Caco-2 (cell line): ENCODE results near the gene HES4. TPM values are rescaled to one million over a fixed set of nuclear protein-coding genes. Genes with fewer than 3 reads are reported as not detected.
"Not testable (repeated sequence)": the region's sequence is repeated elsewhere in the genome, so short reads cannot be mapped to it uniquely, and the experiment has no call there.

ENCODE experiments used
- BruUV-seq: library from RNA; stranded (reverse); fragments of 400-500 nt; replicated peaks from 2 replicates; lab custom pipeline; 2021; lab: Mats Ljungman, UMichigan
- CTCF ChIA-PET: fragments of 300-600 bp; sonication (Branson Sonifier 250); formaldehyde crosslinking; loops from one replicate; lab custom pipeline; 2022; ENCODE audit warnings: antibody characterized with exemption; lab: Charles Lee
- POLR2A ChIA-PET: fragments of 300-600 bp; sonication (Branson Sonifier 250); formaldehyde crosslinking; loops from one replicate; lab custom pipeline; 2022; ENCODE audit warnings: antibody characterized with exemption; lab: Charles Lee
- DNase-seq, 2 experiments: peaks; one replicate each; pipeline versions ENCODE4 v3.0.0 to v3.0.0-alpha.2; 2020 to 2022
- H3K27me3 ChIP-seq: replicated peaks from 2 replicates; pipeline ENCODE4 v1.6.0; 2011; ENCODE audit warnings: low read length; ENCODE audit not compliant: control insufficient read depth, insufficient read depth
- H3K36me3 ChIP-seq: 2 replicates; pipeline ENCODE4 v1.5.1; 2011; ENCODE audit warnings: low read length; ENCODE audit not compliant: control insufficient read depth, insufficient read depth
- H3K4me1 ChIP-seq: fragments of 250-450 bp; sonication (Bioruptor Pico); 2 replicates; pipeline ENCODE4 v1.5.1; 2020; ENCODE audit warnings: mild to moderate bottlenecking
- H3K4me3 ChIP-seq: 2 replicates; pipeline ENCODE4 v1.5.1; 2011; ENCODE audit warnings: low read depth, mild to moderate bottlenecking, control low read depth, low read length
- H3K9me3 ChIP-seq: fragments of 250-450 bp; sonication (Bioruptor Pico); 2 replicates; pipeline ENCODE4 v1.5.1; 2020; ENCODE audit warnings: mild to moderate bottlenecking, moderate library complexity
- H3K27ac Mint-ChIP-seq: one replicate; pipeline ENCODE4 v1.8.0; 2022; ENCODE audit warnings: mixed read lengths; ENCODE audit not compliant: unreplicated experiment
- H3K27me3 Mint-ChIP-seq: one replicate; pipeline ENCODE4 v1.8.0; 2022; ENCODE audit warnings: mixed read lengths; ENCODE audit not compliant: insufficient read depth, unreplicated experiment
- H3K36me3 Mint-ChIP-seq: one replicate; pipeline ENCODE4 v1.8.0; 2022; ENCODE audit warnings: mild to moderate bottlenecking, mixed read lengths; ENCODE audit not compliant: insufficient read depth, unreplicated experiment
- H3K4me1 Mint-ChIP-seq: one replicate; pipeline ENCODE4 v1.8.0; 2022; ENCODE audit warnings: low read depth, mixed read lengths; ENCODE audit not compliant: unreplicated experiment
- H3K4me3 Mint-ChIP-seq: one replicate; pipeline ENCODE4 v1.8.0; 2022; ENCODE audit warnings: mild to moderate bottlenecking, moderate library complexity, mixed read lengths; ENCODE audit not compliant: unreplicated experiment
- H3K9me3 Mint-ChIP-seq: one replicate; pipeline ENCODE4 v1.8.0; 2022; ENCODE audit warnings: mixed read lengths; ENCODE audit not compliant: unreplicated experiment
- intact Hi-C: fragments of 100-400 bp; cut with micrococcal nuclease; formaldehyde crosslinking; loops from one replicate; pipeline ENCODE4 v1.10.0; 2022; ENCODE audit not compliant: unreplicated experiment
- total RNA-seq: library from RNA; stranded (reverse); gene quantifications from 2 replicates; pipeline ENCODE4 v1.2.3, GENCODE V29; 2022
- TF ChIP-seq, protein P1 (sequence below), 2 experiments: fragments of 200-600 bp in 1 of 2; IDR thresholded peaks; 1 replicate in 1 of 2; 2 replicates in 1 of 2; pipeline versions ENCODE4 v1.5.1 to v1.8.0; 2011 to 2022; ENCODE audit warnings: antibody characterized with exemption in 1 of 2, control low read depth in 1 of 2, inconsistent platforms in 1 of 2, low read depth in 1 of 2, low read length in 1 of 2, mild to moderate bottlenecking in 1 of 2, moderate library complexity in 1 of 2; ENCODE audit not compliant: insufficient read depth in 1 of 2, severe bottlenecking in 1 of 2, unreplicated experiment in 1 of 2

Gene HES4
- total RNA-seq, 1 experiment from 2014 or later = 53.8 TPM

DNA sequence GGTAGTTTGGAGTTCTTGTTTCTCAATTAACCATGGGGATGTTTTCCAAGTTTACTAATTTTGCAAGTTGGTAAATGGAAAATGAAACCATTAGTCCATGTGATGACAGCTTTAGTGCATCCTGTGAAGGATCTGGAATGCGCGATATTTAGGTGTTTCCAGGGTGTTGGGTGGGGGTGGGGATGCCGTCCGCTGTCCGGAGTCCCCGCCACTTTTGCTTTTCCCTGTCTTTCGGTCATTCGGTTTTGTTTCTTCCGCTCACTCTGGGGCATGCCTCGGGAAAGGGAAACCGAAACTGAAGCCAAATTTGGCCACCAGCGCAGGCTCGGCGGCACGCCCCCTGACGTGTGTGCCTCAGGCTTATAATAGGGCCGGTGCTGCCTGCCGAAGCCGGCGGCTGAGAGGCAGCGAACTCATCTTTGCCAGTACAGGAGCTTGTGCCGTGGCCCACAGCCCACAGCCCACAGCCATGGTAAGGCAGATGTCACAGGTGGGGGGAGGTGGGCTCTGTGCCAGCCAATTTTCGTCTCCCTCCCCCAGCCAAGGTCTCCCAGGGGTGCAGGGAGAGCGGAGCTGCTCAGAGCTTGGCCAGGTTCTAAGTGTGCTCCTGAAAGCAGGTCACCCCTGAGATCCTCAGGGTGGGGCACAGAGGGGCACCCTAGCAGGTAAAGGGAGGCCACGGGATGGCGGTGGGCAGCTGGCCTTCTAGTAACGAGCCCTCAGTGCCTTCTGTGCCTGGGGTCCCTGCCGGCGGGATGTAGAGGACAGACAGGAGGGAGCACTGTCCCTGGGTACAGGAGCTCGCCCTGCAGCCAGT lies 13.4 kb upstream of the HES4 start, which contains the start of gene ISG15:
TSS of gene ISG15 (plus strand) at position 393 of the 817 bp plus-strand sequence. CDS start at position 470, 77 bp downstream.
- Histone ChIP-seq H3K36me3 (no peaks in the 10 kb centered on the region), H3K4me3 (peak within 1 kb of the TSS; percentile 66), H3K27me3 (no peaks in the 10 kb centered on the region), H3K9me3 (no peaks in the 10 kb centered on the region), H3K4me1 (no peaks in the 10 kb centered on the region; the same call in 1 of the 2 replicates)
- DNase-seq = peak; percentile 81 to 83
- H3K4me1 Mint-ChIP-seq = no peaks in the 10 kb centered on the region
- BruUV-seq = no TSS peak
- CTCF ChIA-PET = interaction anchor here (0.6 to 1.5 kb wide), 3 partner anchors 12 to 50 kb away, joined by 3 to 9 read pairs (median 5); no protein-coding TSS in a partner anchor
- no peaks in the 10 kb centered on the region for H3K27me3 Mint-ChIP-seq
- POLR2A ChIA-PET = interaction anchor here (0.6 to 1.1 kb wide), 2 partner anchors 16 to 47 kb away, joined by 3 to 5 read pairs; no protein-coding TSS in a partner anchor
- H3K27ac Mint-ChIP-seq = peak within 1 kb of the TSS; percentile 91
- TF ChIP-seq, protein P1, sequence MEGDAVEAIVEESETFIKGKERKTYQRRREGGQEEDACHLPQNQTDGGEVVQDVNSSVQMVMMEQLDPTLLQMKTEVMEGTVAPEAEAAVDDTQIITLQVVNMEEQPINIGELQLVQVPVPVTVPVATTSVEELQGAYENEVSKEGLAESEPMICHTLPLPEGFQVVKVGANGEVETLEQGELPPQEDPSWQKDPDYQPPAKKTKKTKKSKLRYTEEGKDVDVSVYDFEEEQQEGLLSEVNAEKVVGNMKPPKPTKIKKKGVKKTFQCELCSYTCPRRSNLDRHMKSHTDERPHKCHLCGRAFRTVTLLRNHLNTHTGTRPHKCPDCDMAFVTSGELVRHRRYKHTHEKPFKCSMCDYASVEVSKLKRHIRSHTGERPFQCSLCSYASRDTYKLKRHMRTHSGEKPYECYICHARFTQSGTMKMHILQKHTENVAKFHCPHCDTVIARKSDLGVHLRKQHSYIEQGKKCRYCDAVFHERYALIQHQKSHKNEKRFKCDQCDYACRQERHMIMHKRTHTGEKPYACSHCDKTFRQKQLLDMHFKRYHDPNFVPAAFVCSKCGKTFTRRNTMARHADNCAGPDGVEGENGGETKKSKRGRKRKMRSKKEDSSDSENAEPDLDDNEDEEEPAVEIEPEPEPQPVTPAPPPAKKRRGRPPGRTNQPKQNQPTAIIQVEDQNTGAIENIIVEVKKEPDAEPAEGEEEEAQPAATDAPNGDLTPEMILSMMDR (IDR thresholded peaks at IDR 0.05; ENCODE audit: insufficient read depth in 1 of 2, low read depth in 1 of 2, low read length in 1 of 2, severe bottlenecking in 1 of 2, unreplicated experiment in 1 of 2) = no peak
- peaks cover 26% of the 10 kb centered on the region for H3K36me3 Mint-ChIP-seq
- no peaks in the 10 kb centered on the region for H3K9me3 Mint-ChIP-seq
- H3K4me3 Mint-ChIP-seq = peak within 1 kb of the TSS; percentile 94
- intact Hi-C loops = no loop called here

DNA sequence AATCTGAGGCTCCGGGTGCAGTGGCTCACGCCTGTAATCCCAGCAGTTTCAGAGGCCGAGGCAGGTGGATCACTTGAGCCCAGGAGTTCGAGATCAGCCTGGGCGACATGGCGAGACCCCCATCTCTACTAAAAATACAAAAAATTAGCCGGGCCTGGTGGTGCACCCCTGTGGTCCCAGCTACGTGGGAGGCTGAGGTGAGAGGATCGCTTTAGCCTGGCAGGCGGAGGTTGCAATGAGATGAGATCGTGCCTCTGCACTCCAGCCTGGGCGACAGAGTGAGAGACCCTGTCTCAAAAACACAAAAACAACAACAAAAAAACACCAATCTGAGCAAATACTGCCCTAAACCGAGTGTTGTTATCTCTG lies 12.8 kb upstream of the HES4 start:
- DNase-seq, H3K4me1 ChIP-seq, POLR2A ChIA-PET, H3K27me3 Mint-ChIP-seq, intact Hi-C loops, H3K27me3 ChIP-seq, H3K9me3 ChIP-seq, H3K9me3 Mint-ChIP-seq, H3K36me3 ChIP-seq, H3K4me1 Mint-ChIP-seq: not testable (repeated sequence)
- peak overlapping the region; percentile 66 for H3K4me3 ChIP-seq
- Mint-ChIP-seq H3K36me3 (peaks cover 30% of the 10 kb centered on the region), H3K4me3 (peak overlapping the region; percentile 94), H3K27ac (peak overlapping the region; percentile 91)
- CTCF ChIA-PET = interaction anchor here (1.5 kb wide), 1 partner anchor 51 kb away, joined by 9 read pairs; no protein-coding TSS in a partner anchor
- BruUV-seq = TSS peak; percentile 76

DNA sequence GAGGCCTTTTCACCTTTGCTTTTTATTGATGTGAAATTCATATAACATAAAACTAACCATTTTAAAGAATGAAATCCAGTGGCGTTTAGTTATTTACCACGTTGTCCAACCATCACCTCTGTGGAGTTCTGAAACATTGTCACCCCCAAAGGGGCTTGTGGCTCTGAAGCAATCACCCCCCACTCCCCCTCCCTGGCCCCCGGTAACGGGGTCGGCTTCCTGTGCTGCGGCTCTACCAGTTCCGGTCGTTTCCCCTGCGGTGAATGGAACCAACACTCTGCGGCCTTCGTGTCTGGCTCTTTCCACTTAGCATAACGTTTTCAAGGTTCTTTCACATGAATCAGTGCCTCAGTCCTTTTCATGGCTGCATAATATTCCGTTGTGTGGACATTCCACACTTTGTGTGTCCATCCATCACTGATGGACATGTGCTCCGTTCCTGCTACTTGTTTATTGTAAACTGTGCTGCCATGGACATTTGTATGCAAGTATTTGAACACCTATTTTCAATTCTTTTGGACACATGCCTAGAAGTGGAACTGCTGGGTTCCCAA lies 11.6 kb upstream of the HES4 start:
- no peak overlapping the region for H3K4me3 Mint-ChIP-seq
- BruUV-seq = no TSS peak
- intact Hi-C loops = no loop called here
- POLR2A ChIA-PET = no interaction called here
- Histone ChIP-seq H3K4me3 (no peak overlapping the region), H3K4me1 (peaks cover 9% of the 10 kb centered on the region), H3K27me3 (no peaks in the 10 kb centered on the region), H3K36me3 (no peaks in the 10 kb centered on the region), H3K9me3 (no peaks in the 10 kb centered on the region)
- TF ChIP-seq, protein P1 (IDR thresholded peaks at IDR 0.05; ENCODE audit: insufficient read depth in 1 of 2, low read depth in 1 of 2, low read length in 1 of 2, severe bottlenecking in 1 of 2, unreplicated experiment in 1 of 2) = no peak
- no peak overlapping the region for H3K27ac Mint-ChIP-seq
- CTCF ChIA-PET = no interaction called here
- H3K9me3 Mint-ChIP-seq = no peaks in the 10 kb centered on the region
- no peak for DNase-seq
- no peaks in the 10 kb centered on the region for H3K27me3 Mint-ChIP-seq
- peaks cover 31% of the 10 kb centered on the region for H3K36me3 Mint-ChIP-seq
- peaks cover 5% of the 10 kb centered on the region for H3K4me1 Mint-ChIP-seq

DNA sequence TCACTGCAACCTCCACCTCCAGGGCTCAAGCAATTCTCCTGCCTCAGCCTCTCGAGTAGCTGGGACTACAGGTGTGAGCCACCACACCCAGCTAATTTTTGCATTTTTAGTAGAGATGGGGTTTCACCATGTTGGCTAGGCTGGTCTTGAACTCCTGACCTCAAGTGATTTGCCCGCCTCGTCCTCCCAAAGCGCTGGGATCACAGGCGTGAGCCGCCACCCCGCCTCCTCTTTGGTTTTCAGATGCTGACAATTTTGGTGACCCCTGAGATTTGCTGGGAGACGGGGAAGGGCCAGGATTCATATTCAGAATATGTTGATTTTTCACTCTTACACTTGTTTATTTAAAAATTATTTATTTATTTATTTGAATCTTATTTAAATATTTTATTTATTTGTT lies 10.2 kb upstream of the HES4 start:
- BruUV-seq, H3K4me3 Mint-ChIP-seq, intact Hi-C loops, H3K27ac Mint-ChIP-seq, CTCF ChIA-PET, POLR2A ChIA-PET, H3K9me3 ChIP-seq, H3K4me3 ChIP-seq, DNase-seq, H3K27me3 ChIP-seq, H3K9me3 Mint-ChIP-seq, H3K27me3 Mint-ChIP-seq, H3K36me3 ChIP-seq: not testable (repeated sequence)
- peaks cover 42% of the 10 kb centered on the region for H3K36me3 Mint-ChIP-seq
- H3K4me1 ChIP-seq = peaks cover 23% of the 10 kb centered on the region
- peaks cover 13% of the 10 kb centered on the region for H3K4me1 Mint-ChIP-seq
